ENCODE measurements around the gene NAGLU. TPM values are rescaled to one million over a fixed set of nuclear protein-coding genes. Genes with fewer than 3 reads are reported as not detected.

Gene NAGLU
- total and polyA plus RNA-seq, 7 donors, result 9.1 to 18.1 (median 16.0) TPM

GRCh38 chr17:42563543-42563942, 27.5 kb downstream of the NAGLU start:
- 5 to 15% (median 14%) methylated on average over 1 of the region's 1 CpG for WGBS, 3 donors
- Histone ChIP-seq H3K4me3 (peak overlapping the region; percentile 99), H3K4me1 (peaks cover 29% of the 10 kb centered on the region), H3K27me3 (ENCODE audit: insufficient read depth in 3 of 3, low read length in 2 of 3) (no peaks in the 10 kb centered on the region), H3K36me3 (ENCODE audit: insufficient read depth in 1 of 2, low read depth in 1 of 2) (peaks cover 2 to 25% of the 10 kb centered on the region in 2 donors), H3K27ac (peak overlapping the region; percentile 86), H3K9me3 (no peaks in the 10 kb centered on the region)
- intact Hi-C loops (cut with DNase I), result no loop called here
- TF ChIP-seq, protein P1, sequence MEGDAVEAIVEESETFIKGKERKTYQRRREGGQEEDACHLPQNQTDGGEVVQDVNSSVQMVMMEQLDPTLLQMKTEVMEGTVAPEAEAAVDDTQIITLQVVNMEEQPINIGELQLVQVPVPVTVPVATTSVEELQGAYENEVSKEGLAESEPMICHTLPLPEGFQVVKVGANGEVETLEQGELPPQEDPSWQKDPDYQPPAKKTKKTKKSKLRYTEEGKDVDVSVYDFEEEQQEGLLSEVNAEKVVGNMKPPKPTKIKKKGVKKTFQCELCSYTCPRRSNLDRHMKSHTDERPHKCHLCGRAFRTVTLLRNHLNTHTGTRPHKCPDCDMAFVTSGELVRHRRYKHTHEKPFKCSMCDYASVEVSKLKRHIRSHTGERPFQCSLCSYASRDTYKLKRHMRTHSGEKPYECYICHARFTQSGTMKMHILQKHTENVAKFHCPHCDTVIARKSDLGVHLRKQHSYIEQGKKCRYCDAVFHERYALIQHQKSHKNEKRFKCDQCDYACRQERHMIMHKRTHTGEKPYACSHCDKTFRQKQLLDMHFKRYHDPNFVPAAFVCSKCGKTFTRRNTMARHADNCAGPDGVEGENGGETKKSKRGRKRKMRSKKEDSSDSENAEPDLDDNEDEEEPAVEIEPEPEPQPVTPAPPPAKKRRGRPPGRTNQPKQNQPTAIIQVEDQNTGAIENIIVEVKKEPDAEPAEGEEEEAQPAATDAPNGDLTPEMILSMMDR (IDR thresholded peaks at IDR 0.05), result no peak
- DNase-seq (no peak), ATAC-seq (no peak)

DNA sequence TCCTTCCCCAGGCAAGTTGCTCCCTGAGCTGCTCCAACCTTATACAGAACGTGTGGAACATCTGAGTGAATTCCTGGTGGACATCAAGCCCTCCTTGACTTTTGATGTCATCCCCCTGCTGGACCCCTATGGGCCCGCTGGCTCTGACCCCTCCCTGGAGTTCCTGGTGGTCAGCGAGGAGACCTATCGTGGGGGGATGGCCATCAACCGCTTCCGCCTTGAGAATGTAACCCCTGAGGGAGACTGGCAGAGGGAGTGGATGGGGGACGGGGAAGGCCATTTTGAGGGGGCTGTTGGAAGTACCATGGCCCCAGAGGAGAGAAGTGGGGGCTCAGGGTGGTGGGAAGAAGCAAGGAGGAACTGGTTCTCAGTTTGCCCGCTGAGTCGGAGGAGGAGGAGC, 27.9 kb downstream of the NAGLU start:
- Histone ChIP-seq H3K36me3 (ENCODE audit: insufficient read depth in 1 of 2, low read depth in 1 of 2) (peaks cover 2 to 28% of the 10 kb centered on the region in 2 donors), H3K4me3 (peak overlapping the region; percentile 99), H3K27me3 (ENCODE audit: insufficient read depth in 3 of 3, low read length in 2 of 3) (no peaks in the 10 kb centered on the region), H3K4me1 (peaks cover 29% of the 10 kb centered on the region), H3K9me3 (no peaks in the 10 kb centered on the region), H3K27ac (no peak overlapping the region)
- WGBS, 3 donors, result 80 to 84% (median 81%) methylated on average over 7 to 9 of the region's 9 CpGs
- no peak for ATAC-seq
- DNase-seq, result no peak
- intact Hi-C loops (cut with DNase I), result no loop called here
- TF ChIP-seq, protein P1 (IDR thresholded peaks at IDR 0.05), result no peak

- no peaks in the 10 kb centered on the region for H3K9me3 ChIP-seq
- TF ChIP-seq, protein P1 (IDR thresholded peaks at IDR 0.05), result no peak
- peaks cover 2 to 38% of the 10 kb centered on the region in 2 donors for H3K36me3 ChIP-seq (ENCODE audit: insufficient read depth in 1 of 2, low read depth in 1 of 2)
- H3K27me3 ChIP-seq (ENCODE audit: insufficient read depth in 3 of 3, low read length in 2 of 3), result no peaks in the 10 kb centered on the region
- intact Hi-C loops (cut with DNase I), result no loop called here
- H3K4me3 ChIP-seq, result no peak overlapping the region
- H3K4me1 ChIP-seq, result peaks cover 29% of the 10 kb centered on the region
- no peak overlapping the region for H3K27ac ChIP-seq
- ATAC-seq (no peak), DNase-seq (no peak)
- WGBS, 3 donors, result 81 to 91% (median 85%) methylated on average over 15 of the region's 15 CpGs
Measured at GRCh38 chr17:42564815-42565522, 28.9 kb downstream of the NAGLU start.

DNA sequence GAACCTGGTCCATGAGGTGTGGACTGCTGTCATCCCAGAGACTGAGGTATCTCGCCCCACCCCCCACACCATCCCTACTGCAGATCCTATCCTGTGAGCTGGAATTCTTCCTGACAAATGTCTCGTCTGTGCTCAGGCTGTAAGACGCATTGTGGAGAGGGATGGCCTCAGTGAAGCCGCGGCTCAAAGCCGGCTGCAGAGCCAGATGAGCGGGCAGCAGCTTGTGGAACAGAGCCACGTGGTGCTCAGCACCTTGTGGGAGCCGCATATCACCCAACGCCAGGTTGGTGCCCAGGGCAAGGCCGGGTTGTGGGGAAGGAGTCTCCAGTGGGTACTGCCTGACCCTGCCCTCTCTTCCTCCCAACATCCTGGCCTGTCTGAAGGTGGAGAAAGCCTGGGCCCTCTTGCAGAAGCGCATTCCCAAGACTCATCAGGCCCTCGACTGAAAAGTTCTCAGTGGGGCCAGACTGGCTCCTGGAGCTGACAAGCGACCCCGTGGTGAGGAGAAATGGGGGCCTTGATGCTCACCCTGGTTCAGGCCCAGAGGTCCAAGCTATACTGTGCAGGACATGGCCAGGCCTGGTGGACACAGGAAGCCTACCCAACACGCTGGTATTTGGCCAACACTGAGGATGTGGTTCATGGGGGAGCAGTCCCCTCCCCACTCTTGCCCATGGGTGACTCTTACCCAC, 29.6 kb downstream of the NAGLU start:
- intact Hi-C loops (cut with DNase I), result no loop called here
- 87 to 92% (median 91%) methylated on average over 16 of the region's 16 CpGs for WGBS, 3 donors
- no peaks in the 10 kb centered on the region for H3K27me3 ChIP-seq (ENCODE audit: insufficient read depth in 3 of 3, low read length in 2 of 3)
- peaks cover 29% of the 10 kb centered on the region for H3K4me1 ChIP-seq
- DNase-seq (no peak), ATAC-seq (no peak)
- H3K27ac ChIP-seq, result peak overlapping the region; percentile 96
- TF ChIP-seq, protein P1 (IDR thresholded peaks at IDR 0.05), result no peak
- peak overlapping the region; percentile 83 for H3K4me3 ChIP-seq
- H3K36me3 ChIP-seq (ENCODE audit: insufficient read depth in 1 of 2, low read depth in 1 of 2), result peaks cover 2 to 45% of the 10 kb centered on the region in 2 donors
- H3K9me3 ChIP-seq, result no peaks in the 10 kb centered on the region

All from psoas muscle (tissue), 8 donors.